Bone marrow (tissue), 2 donors: ENCODE results near the gene RPS6KA2.

Source experiments
- DNase-seq, 2 donors: peaks; one replicate each; lab custom pipeline; 2025; lab: John Stamatoyannopoulos, UW

RPS6KA2 gene

DNA sequence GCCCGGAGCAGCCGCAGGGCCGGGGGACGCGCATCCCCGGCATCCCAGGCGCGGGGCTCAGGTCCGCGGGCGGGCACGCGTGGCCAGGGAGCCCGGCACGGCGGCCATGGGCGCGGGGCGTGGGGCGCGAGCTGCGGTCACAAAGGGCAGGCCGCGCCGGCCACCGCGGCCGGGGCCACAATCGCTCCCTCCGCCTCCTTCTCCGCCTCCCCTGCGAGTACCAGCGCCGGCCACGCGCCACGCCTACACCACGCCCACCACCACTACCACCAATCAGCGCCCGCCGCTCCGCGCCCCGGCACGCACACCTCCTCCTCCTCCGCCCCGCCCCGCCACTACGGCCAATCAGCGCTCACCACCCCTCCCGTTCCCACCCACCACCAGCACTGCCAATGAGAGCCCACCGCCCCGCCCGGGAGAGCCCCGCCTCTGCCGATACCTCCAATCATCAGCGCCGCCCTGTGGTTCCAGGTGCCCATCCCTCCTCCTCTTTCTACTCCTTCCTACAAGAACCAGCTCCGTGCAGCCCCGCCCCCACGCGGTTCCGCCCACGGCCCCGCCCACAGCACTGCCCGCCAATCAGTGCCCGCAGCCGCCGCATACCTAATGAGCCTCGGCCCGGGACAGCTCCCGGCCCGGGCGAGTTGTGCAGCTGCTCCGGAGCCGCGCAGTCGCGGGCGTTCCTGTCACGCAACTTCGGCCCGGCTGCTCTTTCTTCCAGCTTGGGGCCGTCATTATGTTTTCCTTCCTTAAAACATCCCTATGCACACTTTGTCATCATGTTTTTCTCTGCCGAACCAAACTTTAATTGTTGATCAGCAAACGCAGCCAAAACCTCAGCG lies at the start of gene RPS6KA2:
TSS of gene RPS6KA2 (minus strand) at position 219 of the 842 bp plus-strand sequence. CDS start 232 bp downstream, outside the sequence.
- DNase-seq, result peak; percentile 97 to 99

GRCh38 chr6:166676270-166676860 lies 49.3 kb upstream of the RPS6KA2 start:
- no peak for DNase-seq

DNA sequence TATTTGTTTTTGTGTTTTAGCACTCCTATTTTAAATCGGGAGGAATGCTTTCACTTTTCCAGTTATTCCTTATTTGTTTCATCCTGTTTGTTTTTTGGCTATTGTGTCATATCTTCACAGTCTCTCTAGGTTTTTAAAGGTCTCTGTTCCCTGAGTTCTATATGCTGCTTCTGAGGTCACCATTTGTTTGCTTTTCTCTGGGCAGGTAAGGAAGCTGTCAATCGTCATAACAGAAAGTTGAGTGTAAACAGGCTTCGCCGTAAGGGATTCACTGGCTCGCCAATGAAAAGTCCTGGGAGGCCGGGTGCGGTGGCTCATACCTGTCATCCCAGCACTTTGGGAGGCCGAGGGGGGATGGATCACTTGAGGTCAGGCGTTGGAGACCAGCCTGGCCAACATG lies 48.7 kb upstream of the RPS6KA2 start:
- no peak for DNase-seq

- no peak for DNase-seq
Measured at GRCh38 chr6:166673309-166673708, 46.3 kb upstream of the RPS6KA2 start.

DNA sequence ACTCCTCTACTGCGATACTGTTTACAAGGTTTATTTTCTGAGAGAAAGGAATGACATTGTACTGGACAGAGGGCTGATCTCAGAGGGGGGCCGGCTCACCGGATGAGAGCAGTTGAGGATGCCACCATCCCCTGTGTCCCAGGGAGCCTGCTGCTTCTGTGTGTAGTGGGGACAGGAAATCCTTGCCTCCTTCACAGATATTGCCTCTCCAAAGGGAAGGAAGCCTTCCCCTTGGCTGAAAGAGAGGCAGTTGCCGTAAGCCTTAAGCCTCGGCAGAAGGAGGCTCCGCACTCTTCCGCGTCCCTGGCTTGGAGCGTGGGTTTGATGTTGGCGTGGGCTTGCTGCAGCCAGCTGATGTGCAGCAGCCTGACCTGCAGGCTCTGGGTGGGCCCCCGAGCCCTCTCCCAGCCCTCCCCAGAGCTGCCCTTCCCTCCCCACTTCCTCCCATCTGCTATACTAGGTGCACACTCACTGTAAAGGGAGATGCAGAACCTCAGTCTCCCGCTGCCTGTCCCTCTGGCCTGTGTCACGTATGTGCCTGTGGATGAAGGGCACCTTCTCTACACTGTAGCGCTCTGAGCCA lies 45.7 kb upstream of the RPS6KA2 start:
- DNase-seq, result no peak

GRCh38 chr6:166672146-166672545 lies 45.1 kb upstream of the RPS6KA2 start:
- DNase-seq, result no peak

GRCh38 chr6:166671434-166672081 lies 44.5 kb upstream of the RPS6KA2 start:
- no peak for DNase-seq

- no peak for DNase-seq
Measured at GRCh38 chr6:166670894-166671293, 43.8 kb upstream of the RPS6KA2 start.

DNA sequence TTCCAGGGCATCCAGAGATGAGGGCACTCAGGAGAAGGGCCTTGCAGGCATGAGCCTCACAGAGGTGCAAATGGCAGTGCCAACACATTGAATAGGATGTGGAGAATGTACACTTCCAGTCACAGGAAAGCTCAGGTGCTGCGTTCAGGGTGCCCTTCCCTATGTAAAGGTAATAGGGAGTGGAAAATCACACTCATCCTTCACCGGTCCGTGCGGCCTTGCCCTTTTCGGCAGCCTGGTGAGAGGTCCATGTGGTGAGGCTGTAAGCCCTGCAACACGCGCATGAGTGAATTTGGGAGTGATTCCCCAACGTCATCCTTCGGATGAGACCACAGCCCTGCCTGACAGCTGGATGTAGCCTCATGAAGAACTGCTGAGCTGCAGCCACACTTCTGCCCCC lies 43.0 kb upstream of the RPS6KA2 start:
- DNase-seq, result no peak

DNA sequence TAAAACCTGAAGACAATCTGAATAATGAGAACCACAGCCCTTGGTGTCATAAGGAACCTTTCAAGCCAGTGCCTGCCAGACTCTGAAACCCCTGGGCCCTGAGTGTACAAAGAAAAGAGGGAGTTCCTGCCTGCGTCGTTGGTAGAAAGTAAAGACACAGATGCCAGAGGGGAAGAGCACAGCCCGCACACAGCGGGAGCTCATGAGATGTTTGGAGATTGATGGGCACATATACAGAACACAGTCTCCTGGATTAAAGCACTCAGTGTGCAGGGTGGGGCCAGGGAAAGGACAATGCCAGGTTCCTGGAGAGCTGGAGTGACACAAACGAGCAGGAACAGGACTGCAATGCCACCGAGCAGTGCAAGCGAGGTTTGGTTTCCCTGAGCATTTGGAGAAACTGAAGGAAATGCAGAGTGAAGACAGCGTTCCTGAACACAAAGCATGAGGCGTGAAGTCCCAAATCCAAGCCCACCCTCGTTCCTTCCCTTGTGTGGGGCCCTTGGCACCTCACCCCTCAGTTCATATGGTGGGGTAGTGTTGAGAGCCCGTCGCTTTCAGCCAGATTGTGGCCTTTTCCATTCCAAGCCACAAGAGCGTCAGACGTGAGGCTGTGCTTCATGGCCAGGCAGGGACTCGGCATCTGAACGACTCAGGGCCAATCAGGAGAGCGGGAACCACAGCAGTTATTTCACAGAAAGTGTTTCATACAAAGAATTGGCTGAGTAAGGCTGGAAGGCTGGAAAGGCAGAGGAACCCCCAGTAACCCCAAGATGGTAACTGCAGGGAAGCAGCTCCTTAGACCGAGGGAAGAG lies 41.0 kb upstream of the RPS6KA2 start:
- no peak for DNase-seq

GRCh38 chr6:166664135-166664534 lies 37.1 kb upstream of the RPS6KA2 start:
- no peak for DNase-seq

GRCh38 chr6:166663568-166663967 lies 36.5 kb upstream of the RPS6KA2 start:
- no peak for DNase-seq

GRCh38 chr6:166662690-166663089 lies 35.6 kb upstream of the RPS6KA2 start:
- no peak for DNase-seq

DNA sequence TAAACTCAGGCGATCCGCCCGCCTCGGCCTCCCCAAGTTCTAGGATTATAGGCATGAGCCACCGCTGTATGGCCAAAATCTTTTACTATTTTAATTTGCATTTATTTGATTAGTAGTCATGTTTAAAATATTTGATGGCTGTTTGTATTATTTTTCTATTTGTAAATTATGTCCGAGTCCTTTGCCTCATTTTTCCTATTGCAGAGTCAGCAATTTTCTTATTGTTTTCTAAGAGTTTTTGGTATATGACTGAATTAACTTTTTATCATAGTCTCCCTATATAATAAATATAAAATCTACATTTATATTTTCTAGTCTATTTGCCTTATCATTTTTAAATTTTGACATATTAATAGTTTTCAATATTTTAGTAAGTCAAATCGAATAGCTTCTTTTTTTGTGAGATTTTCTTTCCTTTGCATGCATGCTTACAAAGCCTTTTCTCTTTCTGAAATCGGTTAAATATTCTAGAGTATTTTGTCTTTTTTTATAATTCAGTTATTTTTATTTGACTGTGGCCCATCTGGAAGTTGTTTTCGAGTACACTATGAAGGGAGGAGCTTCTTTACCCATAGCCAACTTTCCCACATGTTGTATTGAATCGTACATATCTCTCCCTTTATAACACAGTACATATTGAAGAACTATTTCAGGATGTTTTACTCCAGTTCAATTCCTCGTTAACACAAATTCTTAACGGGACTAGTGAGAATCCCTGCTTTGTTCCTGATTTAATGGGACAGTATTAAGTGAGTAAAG lies 34.5 kb upstream of the RPS6KA2 start:
- no peak for DNase-seq

DNA sequence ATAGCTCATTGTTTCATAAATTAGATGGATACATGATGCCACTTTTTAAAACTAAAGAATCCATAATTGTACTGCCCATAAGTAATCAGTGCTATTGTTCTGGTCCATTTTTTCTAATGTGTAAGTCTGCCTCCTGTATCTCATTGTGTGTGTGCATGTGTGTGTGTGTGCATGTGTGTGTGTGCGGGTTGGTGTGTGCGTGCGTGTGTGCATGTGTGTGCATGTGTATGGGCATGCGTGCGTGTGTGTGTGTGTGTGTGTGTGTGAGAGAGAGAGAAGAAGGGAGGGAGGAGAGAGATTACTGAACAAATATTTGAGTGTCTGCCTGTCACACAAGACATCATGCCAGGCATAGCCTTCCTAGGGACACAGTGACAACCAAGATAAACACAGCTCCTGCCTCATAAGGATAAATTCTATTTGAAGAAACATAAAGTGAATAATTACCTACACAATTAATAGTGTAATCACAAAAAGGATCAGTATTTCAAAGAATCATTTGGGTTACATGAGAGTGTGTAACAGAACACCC lies 33.2 kb upstream of the RPS6KA2 start:
- DNase-seq, result no peak

GRCh38 chr6:166659581-166659980 lies 32.5 kb upstream of the RPS6KA2 start:
- DNase-seq, result no peak

DNA sequence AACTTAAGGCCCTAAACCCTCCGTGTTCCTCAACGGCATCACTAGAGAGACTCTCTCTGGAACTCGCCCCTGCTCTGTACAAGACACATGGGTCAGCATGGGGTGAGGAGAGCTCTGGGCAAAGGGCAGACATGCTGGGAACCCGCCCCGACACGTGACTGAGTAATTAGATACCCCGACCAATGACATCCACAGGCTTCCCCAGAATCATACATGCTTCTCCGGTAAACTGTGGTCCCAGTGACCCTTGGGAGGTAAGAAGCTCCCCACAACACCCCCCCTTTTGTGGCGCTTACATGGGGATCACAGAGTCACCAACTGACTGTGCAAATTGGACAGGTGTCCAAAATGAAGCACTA lies 31.7 kb upstream of the RPS6KA2 start:
- DNase-seq, result no peak

DNA sequence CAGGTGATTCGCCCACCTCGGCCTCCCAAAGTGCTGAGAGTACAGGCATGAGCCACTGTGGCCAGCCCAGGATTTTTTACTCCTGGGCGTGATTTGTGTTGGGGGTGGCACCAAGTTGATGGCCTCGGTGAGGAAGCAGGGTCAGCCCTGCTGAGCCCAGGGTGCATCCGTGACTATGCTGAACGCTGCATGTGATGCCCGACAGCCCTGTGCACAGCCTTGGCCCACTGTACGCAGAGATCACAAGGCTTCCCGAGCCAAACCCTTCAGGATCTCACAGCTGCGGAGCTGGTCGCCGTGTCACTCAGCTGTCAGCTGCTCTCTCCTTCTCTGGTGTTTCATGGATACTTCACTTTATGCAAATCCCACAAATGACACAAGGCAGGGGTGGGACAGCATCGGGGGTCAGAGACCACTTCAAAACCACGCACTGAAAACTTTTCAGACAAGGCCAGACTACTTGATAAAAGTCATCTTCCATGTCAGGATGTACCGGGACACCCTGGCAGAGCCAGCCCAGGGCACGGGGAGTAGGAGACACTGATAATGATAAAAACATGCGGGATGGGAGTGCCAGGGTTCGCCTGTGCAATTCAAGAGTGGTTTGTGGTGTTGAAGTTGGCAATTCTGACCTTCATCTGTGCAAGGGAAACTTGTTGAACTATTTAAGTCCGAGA lies 31.2 kb upstream of the RPS6KA2 start:
- no peak for DNase-seq

- DNase-seq, result peak in 1 of 2 donors; percentile 19
Measured at GRCh38 chr6:166657531-166657930, 30.5 kb upstream of the RPS6KA2 start.
